PFSK-1 (cell line): ENCODE data around the gene C11orf91.

Experiments used
- FOXP2 ChIP-seq: optimal IDR thresholded peaks from 2 replicates; pipeline ENCODE3; 2011; ENCODE audit warnings: borderline replicate concordance, control low read depth, inconsistent platforms; ENCODE audit not compliant: insufficient read depth; ENCODE audit errors: extremely low read length, extremely low read depth
- POLR2AphosphoS5 ChIP-seq: IDR thresholded peaks from 2 replicates; pipeline ENCODE4 v1.6.1; 2012; ENCODE audit warnings: low read depth, mild to moderate bottlenecking, control low read depth, low read length, moderate library complexity
- REST ChIP-seq, 2 experiments: IDR thresholded peaks; 2 replicates each; pipeline versions ENCODE4 v1.6.1 to v1.8.0; 2011 to 2012; ENCODE audit warnings: low read depth in 2 of 2, low read length in 2 of 2, control low read depth in 1 of 2, inconsistent platforms in 1 of 2, mild to moderate bottlenecking in 1 of 2, moderate library complexity in 1 of 2; ENCODE audit not compliant: insufficient read depth in 1 of 2
- SIN3A ChIP-seq: IDR thresholded peaks from 2 replicates; pipeline ENCODE4 v1.6.1; 2012; ENCODE audit warnings: mild to moderate bottlenecking, low read length, moderate library complexity, borderline replicate concordance; ENCODE audit not compliant: insufficient read depth
- TAF1 ChIP-seq: IDR thresholded peaks from 2 replicates; pipeline ENCODE4 v1.6.1; 2012; ENCODE audit warnings: low read length, control low read depth, borderline replicate concordance; ENCODE audit not compliant: insufficient read depth

C11orf91 gene

GRCh38 chr11:33682446-33682845 is 18.2 kb downstream of the C11orf91 start:
- TF ChIP-seq SIN3A = no peak
- no peak for TF ChIP-seq REST (IDR thresholded peaks at IDR 0.05; ENCODE audit: insufficient read depth in 1 of 2, low read depth in 2 of 2, low read length in 2 of 2)
- TF ChIP-seq FOXP2 = no peak
- TF ChIP-seq TAF1 = no peak
- TF ChIP-seq POLR2AphosphoS5 = no peak

DNA sequence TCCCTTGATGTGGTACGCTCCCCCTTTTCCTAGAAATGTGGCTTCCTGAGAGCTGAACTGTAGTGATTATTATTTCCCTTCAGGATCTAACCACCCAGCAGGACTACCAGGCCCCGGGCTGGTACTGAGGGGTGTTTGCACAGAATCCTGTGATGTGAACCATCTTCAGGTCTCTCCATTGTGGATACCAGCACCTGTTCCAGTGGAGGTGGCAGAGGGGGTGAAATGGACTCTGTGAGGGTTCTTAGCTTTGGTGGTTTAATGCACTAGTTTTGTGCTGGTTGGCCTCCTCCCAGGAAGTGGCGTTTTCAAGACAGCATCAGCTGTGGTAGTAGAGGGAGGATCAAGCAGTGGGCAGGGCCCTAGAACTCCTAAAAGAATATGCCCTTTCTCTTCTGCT is 18.6 kb downstream of the C11orf91 start:
- TF ChIP-seq POLR2AphosphoS5 (no peak), TAF1 (no peak), SIN3A (no peak), FOXP2 (no peak), REST (IDR thresholded peaks at IDR 0.05; ENCODE audit: insufficient read depth in 1 of 2, low read depth in 2 of 2, low read length in 2 of 2) (no peak)

DNA sequence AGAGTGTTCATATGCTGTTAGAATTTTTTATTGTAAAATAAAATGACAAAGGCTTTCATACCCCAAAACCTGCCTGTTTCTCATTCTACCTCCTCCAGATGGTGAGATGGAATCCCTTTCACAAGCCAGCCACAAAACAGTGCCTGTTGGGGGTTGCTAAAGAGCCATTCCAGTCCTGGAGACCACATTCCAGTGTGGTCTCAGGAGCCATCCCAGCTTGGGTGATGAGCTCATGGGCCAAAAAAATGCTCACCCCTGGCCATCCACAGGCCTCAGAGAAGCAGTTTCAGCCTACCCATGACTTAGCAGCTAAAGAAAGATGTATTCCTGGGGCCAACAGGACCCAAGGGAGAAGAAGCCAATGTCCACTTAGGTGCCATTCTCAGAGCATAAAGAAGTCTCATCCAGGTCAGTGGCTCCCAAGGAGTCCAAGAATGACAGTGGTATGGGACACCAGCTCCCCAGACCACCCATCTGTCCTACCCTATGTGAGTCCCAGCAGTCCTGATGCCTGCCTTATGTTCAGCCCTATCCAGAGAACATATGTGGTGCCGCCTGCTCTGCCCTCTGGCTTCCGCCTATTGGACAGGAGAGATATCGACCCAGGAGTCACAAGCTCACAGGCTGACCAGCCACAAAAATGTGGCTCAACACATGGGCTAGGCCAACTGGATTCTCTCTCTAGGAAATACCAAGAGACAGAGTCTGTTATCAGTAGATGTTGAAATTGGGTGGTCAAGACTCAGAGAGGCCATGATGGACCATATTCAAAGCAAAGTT is 26.4 kb downstream of the C11orf91 start:
- TF ChIP-seq SIN3A (no peak), POLR2AphosphoS5 (no peak), FOXP2 (no peak), TAF1 (no peak)

- TF ChIP-seq FOXP2 (no peak), SIN3A (no peak), REST (IDR thresholded peaks at IDR 0.05; ENCODE audit: insufficient read depth in 1 of 2, low read depth in 2 of 2, low read length in 2 of 2) (no peak), POLR2AphosphoS5 (no peak), TAF1 (no peak)
Measured at GRCh38 chr11:33672273-33672672, 28.4 kb downstream of the C11orf91 start.

- no peak for TF ChIP-seq FOXP2
- TF ChIP-seq TAF1 = no peak
- TF ChIP-seq POLR2AphosphoS5 = no peak
- TF ChIP-seq REST (IDR thresholded peaks at IDR 0.05; ENCODE audit: insufficient read depth in 1 of 2, low read depth in 2 of 2, low read length in 2 of 2) = no peak
Measured at GRCh38 chr11:33670250-33671011, 30.2 kb downstream of the C11orf91 start.
